HG03432 (cell line): ENCODE results near the gene TFB2M.

Source experiments
- ATAC-seq: cut with Tn5 transposase; IDR thresholded peaks from one replicate; pipeline ENCODE4 v1.9.1; 2021; ENCODE audit warnings: mild to moderate bottlenecking, moderate library complexity; ENCODE audit not compliant: unreplicated experiment

The TFB2M gene

DNA sequence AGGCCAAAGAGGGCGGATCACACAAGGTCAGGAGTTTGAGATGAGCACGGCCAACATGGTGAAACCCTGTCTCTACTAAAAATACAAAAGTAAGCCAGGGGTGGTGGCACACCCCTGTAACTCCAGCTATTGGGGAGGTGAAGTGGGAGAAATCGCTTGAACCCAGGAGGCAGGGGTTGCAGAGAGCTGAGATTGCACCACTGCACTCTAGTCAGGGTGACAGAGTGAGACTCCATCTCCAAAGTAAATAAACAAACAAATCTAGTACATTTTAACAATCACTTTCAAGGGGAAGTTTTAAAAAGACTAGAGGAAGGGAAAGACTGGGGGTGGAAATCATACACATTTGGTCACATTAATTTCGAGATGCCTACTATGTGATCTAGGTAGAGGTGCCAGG lies 6.8 kb downstream of the TFB2M start:
- no peak for ATAC-seq

DNA sequence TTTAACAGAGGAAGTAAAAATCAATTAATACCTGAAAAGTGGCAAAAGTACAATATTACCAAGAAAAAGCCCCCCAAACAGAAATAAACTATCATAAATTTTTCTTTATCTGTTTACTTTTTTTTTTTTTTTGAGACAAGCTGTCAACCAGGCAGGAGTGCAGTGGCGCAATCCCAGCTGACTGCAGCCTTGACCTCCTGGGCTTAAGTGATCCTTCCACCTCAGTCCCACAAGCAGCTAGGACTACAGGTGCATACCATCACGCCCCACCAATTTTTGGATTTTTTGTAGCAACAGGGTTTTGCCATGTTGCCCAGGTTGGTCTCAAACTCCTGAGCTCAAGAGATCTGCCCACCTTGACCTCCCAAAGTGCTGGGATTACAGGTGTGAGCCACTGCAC lies 8.0 kb downstream of the TFB2M start:
- no peak for ATAC-seq

DNA sequence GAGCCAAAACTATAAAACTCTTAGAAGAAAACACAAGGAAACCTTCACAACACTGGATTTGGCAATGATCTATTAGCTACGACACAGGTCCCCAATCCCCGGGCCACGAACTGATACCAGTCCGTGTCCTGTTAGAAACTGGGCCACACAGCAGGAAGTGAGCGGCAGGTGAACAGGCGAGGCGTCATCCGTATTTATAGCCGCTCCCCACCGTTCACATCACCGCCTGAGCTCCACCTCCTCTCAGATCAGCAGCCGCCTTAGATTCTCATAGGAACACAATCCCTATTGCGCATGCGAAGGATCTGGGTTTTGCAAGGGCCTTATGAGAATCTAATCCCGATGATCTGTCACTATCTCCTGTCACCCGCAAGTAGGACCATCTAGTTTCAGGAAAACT lies 11.9 kb downstream of the TFB2M start:
- ATAC-seq = no peak

DNA sequence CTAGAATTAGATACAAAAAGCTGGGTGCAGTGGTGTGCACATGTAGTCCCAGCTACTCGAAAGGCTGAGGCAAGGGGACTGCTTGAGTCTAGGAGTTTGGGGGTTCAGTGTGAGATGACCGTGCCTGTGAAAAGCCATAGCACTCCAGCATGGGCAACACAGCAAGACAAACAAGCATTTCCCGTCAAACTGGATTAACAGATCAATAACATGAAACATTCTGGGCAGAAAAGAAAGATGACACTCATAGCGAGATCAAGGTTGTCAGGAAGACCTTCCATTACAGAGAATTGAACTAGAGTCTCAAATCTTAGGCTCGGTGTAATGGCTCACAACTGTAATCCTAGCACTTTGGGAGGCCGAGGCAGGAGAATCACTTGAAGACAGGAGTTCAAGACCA lies 14.0 kb downstream of the TFB2M start:
- no peak for ATAC-seq

DNA sequence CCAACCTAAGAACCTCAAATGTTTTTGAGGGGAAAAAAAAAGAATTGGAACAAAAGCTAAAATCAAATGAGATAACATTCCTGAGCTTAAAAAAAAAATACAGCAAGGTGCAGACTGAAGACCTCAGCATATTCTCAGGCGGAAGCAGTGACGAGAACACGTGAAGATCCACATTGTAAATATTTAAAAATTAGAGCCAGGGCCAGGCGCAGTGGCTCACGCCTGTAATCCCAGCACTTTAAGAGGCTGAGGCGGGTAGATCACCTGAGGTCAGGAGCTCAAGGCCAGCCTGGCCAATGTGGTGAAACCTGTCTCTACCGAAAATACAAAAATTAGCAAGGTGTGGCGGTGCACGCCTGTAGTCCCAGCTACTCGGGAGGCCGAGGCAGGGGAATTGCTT lies 15.7 kb downstream of the TFB2M start:
- ATAC-seq = no peak

DNA sequence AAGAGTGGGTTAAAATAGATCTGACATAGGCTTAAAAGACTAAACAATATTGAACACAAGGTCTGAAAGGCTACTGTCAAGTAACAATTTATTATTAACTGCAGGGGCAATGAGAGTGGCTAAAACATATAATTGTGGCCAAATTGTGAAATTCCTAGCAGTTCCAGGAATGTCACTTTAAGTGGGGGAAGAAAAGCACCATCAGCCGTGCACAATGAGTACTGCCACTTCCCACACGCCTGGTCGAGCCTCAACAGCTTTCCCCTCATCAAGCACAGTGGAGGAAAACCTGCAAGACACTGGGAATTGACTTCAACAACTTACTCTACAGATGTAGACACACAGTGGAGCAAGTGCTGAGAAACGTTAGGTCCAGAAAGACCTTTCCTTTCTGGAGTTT lies 16.4 kb downstream of the TFB2M start:
- ATAC-seq = no peak

DNA sequence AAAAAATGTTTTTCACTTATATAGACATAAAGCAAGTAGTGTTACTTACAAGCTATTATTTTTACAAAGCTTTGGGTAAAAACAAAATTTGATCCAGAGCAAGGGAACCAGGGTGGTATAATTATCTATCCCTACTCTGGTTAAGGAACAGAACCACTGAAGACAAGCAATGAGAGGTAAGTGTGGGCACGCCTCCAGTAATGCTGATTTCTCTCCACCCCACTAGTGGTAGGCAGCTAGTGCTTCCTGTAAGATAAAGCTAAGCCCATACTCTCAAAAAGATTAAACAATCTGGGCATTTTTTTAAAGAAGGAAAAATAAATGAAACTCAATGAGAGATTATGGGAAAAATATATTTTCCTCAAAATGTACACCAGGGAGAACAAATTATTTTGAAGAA lies 22.1 kb downstream of the TFB2M start:
- no peak for ATAC-seq

DNA sequence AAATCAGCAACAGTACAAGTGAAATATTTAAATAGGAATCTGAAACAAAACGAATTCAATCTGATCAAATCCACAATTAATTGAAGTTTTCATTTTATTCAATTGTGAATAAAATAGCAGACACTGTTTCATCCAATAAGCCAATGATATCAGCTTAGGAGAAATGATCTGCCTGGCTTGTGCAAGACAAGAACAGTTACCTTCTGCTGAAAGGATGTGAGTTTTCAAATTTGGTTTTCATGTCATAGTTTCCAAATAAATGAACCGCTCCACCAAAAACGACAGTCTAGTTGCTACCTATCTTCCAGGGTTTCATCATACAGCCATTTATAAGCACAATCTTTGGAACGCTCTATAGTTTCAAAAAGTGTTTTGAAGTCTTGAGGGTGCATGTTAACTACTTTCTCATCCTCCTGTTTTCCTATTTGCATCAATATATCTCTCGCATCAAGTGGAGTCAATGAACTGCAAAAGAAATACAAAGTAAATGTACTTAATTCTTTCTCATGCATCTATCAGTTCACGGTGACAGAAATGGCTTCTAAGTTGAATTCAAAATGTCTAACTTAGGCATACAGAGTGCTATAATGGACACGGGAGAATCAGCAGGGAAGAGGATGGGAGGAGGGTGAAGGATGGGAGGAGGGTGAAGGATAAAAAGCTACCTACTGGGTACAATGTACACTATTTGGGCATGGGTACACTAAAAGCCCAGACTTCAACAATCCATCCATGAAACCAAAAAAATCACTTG lies 25.1 kb downstream of the TFB2M start:
- ATAC-seq = no peak

DNA sequence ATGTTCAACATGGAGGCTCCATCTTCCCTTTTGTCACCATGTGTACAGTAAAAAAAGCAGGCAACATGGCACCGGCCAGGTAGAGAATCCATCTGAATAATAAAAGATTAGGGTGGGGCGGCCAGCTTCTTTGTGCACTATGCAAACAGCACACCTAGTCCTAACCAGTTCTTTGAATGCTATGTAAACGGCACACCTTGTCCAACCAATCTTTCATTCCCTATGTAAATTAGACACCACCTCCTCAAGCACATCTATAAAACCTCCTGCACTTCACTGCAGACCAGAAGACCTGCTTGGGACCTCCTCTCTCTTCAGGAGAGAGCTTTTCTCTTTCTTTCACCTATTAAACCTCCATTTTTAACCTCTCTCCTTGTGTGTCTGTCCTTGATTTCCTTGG lies 28.2 kb downstream of the TFB2M start:
- ATAC-seq = no peak

DNA sequence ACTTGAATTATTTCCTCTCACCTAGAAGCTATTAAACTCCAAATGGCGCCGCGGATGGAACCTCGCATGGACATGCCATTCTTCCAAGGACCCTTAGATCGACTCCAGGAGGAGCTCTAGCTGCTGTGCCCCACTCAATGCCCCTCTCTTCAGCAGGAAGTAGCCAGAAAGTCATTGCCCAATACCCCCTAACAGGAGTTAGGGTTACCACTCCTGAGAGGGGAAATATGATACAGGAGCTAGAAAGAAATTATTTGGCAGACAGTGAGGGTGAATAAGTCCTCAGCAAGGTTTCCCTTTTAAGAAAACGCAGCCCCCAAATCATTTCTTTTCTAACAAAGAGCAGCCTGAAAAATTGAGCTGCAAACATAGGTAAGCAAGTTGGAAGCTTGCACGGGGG lies 28.6 kb downstream of the TFB2M start:
- ATAC-seq = no peak

DNA sequence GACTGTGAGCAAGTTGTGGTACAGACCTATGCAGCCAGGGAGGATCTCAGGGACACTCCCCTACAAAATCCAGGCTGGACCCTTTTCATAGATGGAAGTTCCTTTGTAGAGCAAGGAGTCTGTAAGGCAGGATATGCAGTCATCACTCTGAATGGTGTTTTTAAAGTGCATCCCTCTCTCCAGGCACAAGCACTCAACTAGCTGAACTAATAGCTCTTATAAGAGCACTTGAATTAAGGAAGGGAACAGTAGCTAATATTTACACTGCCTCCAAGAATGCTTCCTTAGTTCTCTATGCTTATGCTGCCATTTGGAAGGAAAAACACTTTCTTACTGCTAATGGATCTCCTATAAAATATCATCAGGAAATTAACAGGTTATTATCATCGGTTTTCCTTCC lies 31.9 kb downstream of the TFB2M start:
- ATAC-seq = no peak

DNA sequence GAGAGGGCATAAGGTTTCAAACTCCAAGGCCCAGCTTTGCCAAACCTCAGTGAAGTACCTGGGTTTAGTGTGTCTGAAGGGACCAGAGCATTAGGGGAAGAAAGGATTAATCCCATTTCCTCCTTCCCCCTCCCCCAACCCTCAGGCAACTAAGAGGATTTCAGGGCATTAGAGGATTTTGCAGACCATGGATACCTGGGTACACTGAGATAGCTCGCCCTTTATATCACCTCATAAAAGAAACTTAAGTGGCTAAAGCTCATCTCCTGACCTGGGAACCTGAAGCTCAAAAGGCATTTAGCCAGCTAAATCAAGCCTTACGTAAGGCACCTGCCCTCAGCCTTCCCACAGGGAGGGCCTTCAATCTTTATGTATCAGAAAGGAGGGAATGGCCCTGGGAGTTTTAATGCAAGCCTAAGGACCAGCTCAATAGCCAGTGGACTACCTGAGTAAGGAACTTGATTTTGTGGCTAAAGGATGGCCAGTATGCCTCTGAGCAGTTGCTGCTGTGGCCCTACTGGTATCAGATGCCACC lies 32.6 kb downstream of the TFB2M start:
- ATAC-seq = no peak

DNA sequence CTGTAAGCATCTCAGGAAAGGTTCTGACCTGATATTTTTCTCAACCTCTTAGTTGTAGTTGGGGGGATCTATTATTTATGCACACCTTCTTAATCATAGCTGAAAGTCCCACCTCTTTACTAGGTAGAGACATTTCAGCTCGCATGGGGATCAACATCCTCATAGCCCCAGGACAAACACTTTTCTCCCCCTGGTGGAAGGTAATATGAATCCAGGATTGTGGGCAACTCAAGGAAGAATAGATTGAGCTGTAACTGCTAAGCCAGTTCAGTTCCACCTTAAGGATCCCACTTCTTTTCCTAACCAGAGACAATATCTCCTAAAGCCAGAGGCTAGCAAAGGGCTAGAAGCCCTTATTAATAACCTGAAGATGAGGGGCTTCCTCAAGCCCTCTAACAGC lies 33.5 kb downstream of the TFB2M start:
- no peak for ATAC-seq

DNA sequence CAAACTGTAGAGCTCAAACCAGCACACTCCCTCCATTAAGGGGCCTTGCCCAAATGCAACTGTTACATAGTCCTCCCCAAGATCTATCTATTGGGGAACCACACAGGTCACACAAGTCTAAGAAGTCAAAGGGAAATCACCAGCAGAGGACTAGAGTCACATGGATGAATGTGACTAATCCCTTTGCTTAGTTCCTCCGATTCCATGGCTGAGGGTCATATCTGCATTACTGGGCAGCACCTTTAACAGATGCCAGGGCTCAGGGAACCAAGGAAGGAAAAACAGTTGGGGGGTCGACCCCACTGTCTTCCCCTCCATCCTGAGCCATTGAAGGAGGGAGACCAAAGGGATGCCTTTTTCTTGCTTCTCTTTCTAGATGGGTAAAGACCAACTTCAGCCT lies 35.6 kb downstream of the TFB2M start:
- ATAC-seq = no peak

DNA sequence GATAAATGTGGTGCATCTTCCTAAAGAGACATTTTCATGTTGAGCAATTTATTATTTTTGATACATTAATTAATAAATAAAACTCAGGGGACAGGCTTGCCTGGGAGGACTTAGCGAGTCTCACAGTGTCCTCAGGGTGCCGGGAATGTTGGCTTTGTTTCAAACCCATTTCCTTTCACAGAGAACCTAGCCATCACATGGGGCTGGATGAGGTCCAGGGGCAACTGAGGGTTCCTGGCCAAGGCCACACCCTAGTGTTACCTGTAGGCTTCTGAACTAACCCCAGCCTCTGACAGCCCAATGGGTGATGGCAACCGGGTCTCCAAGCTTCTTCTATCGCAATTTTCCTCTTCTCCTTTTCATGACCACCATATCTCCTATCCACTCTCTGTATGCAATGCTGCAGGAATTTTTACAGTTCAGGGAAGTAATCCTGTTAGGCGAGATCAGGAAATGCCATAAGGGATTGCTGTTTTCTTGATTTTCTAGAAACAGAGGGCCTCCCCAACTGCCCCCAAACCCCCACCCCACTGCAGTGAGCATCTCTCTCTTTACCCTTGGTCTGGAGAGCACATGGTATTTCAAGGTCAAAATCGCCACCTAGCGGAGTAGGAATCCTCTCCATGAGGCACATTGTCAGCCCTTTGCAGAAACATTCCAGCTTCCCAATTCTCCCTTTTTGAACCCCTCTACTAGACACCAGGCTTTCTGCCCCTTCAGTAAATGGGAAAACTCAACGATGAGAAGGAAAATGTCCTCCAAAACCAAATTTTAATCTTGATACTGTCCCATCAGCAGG lies 36.9 kb downstream of the TFB2M start:
- no peak for ATAC-seq

DNA sequence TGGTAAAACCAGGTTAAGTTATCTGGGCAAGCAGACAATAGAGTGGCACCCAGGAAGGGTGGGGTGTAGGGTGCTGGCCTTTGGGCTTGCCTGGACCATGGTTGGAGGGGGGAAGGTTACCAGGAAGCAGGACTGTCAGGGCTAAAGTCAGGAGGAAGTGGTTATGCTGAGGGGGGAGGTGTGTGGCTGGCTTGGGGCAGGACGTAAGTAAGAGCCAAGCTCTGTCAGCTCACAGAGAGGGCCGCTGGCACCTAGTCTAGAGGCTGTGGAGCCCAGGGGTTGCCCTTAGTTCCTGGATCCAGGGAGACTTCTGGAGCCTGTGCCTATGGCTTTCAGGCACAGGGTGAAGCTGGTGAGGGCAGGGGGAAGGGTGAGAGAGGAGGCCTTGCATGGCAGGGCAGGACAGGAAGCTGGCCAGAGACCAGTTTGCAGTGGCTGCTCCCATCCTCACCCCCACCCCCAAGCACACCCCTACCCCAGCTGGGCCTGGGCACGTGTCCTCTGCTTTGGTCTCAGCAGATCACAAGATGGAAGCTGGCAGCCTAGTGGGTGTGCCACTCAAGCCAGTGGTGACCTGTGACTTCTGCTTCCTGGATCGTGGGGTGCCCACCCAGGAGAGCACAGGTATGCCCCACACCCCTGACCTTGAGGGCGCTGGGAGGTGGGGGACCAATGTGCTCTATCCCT lies 38.5 kb downstream of the TFB2M start:
- peak; percentile 83 for ATAC-seq

DNA sequence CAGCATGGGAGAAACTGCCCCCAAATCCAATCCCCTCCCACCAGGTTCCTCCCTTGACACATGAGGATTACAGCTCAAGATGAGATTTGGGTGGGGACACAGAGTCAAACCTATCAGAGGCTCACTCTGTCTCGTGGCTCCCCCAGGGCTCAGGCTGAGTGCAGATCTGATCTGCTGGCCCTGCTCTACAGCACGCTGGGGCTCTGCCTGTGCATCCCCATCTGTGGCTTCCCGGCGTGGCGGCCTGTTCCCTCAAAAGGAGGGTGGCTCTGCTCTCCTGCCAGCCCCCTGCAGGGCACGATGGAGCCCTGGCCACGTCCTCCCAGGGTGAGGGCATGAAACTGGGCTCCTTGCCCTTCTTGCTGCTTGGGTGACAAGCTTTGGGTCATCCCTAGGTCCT lies 39.1 kb downstream of the TFB2M start:
- ATAC-seq = no peak

DNA sequence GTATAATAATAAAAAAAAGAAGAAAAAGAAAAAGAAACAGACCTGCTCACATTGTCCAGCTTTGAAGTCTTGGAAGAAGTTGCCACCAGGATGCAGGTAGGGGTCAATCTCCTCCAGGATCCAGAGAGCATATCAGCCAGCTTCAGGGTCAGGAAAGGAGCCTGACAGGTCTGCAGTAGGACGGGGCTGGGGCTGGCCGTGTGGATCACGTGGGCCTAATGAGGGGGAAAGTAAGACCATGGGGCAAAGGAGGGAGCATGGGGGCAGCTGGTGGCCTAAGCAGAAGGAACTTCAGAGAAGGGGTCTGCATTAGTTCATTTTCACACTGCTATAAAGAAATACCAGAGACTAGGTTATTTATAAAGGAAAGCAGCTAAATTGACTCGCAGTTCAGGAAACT lies 39.7 kb downstream of the TFB2M start:
- ATAC-seq = no peak

DNA sequence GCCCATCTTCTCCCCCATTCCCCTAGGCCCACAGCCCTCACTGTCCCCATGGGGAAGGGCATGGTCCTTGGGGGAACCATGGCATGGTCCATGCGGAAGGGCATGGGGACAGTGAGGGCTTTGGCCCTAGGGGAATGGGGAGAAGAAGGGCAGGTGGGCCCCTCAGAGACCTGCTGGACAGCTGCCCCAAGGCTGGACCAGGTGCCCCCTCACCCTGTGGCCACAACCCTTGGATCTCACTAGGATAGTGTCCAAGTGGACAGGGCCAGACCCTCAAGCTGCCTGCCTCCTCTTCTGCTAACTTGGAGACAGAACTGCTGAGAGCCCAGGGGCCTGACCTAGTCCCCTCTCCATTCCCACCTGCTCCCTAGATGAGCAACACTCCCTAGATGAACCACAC lies 46.5 kb downstream of the TFB2M start:
- no peak for ATAC-seq

DNA sequence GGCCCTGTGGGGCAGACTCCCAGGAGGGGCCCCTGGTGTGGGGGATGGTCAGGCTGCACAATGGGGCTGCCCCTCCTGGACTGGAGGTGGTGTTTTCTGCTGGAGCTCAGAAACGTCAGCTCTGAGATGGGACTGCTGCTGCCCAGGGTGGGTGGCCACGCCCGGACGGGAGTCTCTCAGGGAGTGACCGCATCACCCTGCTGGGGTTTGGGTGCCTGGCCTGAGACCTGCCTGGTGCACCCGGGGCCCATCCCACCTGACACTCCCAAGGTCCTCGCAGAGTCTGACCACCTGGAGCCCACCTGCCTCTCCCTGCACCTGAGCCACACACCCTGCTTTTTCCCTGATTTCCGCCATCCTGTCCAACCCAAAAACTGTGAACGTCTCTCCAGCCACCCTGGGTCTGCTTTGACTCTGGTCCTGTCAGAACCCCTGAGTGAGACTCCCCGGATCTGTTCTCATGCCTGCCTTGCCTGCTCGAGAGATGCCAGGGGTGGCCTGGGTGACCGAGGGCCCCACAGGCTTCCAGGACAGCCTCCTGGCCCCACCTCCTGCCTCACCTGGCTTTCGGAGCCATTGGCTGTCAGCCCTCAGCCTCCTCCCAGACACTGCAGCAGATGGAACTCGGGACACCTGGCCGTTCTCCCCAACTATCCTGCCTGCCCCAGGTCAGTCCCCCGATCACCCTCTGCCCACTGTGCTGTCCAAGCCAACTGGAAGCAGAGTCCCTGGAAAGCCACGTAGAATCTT lies 47.4 kb downstream of the TFB2M start:
- ATAC-seq = no peak

DNA sequence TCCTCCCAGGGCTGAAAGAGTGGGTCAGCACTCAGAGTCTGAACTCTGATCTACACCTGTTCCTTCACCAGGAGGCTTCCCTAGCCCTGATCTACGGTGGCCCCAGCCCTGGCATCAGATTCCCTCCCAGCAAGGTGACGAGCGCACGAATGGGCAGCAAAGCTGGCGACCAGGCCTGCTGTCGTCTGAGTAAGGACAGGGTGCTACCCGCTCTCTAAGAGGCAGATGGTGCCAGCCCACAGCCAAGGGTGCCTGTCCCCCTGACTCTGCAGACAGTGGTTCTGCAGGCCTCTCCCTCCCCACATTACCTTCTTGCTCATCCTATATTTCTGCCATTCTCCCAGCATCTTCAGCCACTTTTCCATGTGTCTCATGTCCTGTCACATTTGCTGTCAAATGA lies 48.7 kb downstream of the TFB2M start:
- ATAC-seq = no peak
